ELF-1 (cell line): ENCODE measurements around the gene RIGI.
"Not testable (repeated sequence)": the region's sequence is repeated elsewhere in the genome, so short reads cannot be mapped to it uniquely, and the experiment has no call there.

Experiments used
- DNase-seq: peaks from one replicate; pipeline ENCODE4 v3.0.0-alpha.2; 2016; ENCODE audit warnings: low read depth, low spot score

RIGI gene

DNA sequence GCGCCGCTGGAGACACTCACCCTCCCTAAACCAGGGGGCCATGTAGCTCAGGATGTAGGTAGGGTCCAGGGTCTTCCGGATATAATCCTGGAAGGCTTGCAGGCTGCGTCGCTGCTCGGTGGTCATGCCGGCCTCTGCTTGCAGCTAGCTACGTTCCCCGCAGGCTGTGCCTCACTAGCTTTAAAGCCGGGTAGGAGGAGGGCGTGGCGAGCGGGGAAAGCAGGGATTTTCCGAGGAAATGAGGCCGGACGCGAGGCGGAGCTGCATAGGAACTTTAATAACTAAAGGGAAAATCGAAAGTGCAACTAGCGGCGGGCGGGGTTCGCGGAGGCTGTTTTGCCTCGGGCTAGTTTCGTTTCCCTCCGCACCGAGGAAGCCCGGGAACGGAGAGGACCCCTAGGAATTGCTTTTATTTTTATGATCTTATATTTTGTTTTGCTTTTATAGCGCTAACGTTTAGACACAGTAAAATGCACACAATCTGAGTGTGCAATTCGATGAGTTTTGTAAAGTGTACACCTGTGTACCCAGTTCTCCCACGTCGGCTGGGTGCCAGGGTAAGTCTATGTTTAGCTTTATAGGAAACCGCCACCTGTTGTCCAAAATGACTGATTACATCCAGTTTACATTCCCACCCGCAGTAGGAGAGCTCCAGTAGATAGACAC, at the start of gene RIGI:
RIGI (minus strand) TSS at position 156 of the 666 bp plus-strand sequence; CDS start at position 126, 30 bp downstream.
- peak; percentile 84 for DNase-seq

DNA sequence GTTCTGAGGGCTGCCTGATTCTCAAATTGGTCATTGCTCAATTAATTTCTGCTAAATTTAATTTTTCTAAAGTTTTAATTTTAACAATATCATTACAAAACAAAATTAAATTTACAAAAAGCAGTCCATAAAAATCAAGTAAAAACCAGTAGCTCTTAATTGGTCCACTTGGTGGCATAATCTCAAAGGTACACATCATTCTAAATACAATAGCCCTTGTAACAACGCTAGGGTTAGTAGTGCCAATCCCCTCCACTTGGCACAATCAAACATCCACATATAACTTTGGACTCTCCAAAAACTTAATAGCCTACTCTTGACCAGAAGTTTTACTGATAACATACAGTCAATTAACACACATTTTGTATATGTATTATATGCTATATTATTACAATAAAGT, 48.9 kb upstream of the RIGI start:
- no peak for DNase-seq

DNA sequence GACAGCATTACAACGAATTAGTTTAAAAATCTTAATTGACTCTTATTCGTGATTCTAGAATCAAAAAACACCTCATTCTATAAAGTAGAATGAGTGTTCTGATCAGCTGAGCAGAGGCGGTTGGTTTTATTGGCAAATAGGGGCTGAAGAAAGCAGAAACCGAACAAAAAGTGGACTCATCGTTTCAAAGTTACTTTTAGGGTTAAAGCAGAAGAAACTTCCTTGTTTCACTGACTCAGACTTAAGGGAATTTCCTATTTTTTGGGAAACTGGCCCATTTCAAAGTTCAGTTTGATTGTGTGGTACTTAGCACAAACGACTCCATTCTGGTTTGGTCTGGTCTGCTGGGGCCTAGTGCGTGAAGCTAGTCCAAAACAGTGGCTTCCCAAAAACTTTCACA, 47.8 kb upstream of the RIGI start:
- no peak for DNase-seq

DNA sequence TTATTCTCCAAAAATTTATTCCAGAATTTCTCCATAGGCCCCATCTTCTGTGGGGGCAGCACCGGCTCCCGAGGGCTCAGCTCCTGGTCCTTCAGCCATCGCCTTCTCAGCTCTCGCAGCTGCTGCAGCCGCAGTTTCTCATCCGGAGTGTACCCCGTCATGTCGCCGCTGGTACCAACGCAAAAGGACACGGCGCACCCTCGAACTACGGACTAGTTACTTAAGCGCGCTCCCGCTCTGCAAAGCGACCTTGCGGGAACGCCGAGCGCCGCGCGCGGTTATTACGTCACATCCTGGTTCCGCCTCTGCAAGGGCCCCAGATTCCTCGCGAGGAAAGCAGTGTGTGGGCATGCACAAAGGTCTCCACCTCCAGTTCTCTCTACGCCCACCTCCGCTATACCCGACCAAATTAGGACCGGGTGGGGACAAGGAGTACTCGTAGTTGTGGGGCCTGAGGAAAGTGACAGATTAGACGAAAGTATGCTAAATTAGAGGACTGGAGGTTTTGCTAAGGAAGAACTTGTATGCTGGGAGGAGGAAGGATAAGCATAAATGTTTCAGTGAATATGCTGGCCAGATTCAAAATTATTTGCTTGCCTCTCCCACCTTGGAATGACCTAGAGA, 47.0 kb upstream of the RIGI start, which contains the start of gene NDUFB6:
NDUFB6 (minus strand) TSS at position 260 of the 624 bp plus-strand sequence; CDS start at position 161, 99 bp downstream.
- DNase-seq = peak; percentile 93

DNA sequence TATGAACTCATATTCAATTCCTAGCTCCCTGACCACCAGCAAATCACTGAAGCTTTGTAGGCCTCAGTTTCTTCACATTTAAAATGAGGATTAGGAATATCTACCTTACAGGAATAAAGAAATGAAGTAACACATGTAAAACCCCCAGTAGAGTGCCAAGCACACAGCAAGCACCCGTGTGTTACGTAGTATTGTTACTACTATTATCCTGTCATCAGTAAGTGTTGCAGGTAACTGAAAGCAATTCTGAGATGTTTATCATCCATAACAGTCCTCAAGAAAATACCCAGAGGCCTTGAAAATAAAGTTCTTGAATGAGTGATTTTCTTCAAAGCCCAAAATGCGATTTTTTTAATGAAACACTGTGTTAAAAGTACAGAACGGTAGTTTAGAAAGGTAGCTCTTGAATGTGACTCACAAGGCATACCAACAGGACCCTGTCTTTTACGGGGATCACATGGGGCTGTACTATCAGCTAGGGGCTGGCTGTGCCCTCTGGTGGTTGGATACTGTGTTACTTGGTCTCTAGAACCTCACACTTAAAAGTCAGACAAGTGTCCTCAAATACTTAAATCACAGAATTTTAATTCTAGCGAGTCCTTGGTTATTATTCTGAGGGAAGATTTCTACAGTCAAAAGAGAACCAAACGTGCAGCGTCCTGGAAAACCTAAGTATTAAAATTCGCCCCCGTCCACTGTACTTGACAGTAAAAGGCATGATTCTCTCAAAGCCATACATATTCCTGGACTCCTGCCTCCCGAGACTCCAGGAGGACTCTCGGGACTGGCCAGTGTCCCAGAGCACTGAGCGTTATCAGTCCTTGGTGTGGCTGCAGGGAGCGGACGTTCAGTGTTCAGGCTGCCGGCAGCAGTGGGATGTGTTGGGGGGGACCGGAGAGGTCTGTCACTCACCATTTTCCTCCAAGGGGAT, 46.2 kb upstream of the RIGI start:
- DNase-seq = peak; percentile 79

DNA sequence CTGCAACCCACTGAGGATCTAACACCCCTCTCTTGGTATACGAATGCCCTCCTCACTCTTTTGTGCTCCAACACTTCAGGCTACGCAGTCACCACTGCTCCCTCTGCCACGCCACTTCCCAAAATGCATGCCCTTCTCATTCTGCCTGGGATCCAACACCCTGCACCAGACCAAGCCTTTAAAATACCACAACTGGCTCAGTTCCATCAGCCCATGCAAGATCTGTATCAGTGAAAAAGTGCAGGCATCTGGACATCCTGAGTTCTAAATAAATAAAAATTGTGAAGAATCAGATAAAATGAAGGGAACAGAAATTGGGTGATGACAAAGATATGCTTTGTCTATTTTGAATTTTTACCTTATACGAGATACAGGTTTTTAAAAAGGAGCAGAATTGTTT, 44.3 kb upstream of the RIGI start:
- no peak for DNase-seq

DNA sequence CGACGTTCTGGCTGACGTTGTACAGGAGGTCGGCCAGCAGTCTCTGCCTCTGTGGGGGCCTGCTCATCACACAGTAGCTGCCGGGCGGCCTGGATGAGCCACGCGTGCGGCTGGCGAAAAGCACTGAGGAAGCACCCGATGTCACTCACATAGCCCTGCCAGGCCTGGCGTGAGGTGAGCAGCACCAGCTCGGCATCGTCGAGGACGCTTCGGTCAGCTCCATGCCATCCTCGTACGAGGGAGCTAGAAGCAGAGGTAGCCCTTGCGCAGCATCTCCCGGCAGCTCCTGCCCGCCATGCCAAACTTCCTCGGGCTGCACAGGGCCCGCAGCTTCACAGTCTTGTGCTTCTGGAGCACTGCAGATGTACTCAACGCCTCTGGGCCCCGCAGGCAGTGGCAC, 40.8 kb upstream of the RIGI start:
- DNase-seq = no peak

DNA sequence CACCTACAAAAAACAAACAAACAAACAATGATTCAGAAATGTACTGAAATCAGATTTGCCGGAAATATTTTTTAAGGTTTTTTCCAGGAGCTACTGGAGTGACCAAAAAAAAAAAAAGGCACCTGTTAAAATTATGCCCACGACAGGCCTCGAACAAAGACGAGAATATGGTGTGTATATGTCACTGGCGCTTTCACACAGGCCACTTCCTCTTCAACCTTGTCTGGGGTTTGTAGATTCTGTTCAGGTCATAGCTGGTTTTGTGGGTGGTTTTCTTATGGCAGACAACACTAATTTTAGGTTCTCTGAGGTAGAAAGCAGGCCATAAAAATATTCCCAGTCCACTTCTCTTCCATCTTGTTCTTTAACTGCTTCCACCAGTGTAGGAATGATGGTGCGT, 40.0 kb upstream of the RIGI start:
- no peak for DNase-seq

DNA sequence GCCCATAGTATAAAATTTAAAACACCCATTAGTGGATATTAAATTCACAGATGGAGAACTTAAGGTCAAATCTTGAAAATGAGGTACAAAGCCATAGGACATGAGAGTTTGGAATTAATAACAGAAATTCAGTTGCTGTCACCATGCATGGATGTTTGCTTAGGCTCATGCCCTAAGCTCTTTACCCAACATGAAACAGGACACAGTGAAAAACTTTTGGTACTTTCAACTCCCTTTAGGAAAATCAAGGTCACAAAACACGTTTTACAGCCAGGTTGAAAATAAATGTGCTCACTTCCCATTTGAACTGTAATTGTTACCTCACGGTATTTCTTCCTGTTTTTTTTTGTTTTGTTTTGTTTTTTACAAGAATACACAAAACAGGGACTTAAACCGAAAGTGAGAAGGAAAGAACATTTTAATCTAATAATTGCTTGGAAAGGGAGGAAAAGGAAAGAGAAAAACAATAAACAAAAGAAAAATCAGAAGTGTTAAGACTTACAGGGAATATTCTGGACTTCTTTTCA, 32.5 kb upstream of the RIGI start:
- DNase-seq = no peak

DNA sequence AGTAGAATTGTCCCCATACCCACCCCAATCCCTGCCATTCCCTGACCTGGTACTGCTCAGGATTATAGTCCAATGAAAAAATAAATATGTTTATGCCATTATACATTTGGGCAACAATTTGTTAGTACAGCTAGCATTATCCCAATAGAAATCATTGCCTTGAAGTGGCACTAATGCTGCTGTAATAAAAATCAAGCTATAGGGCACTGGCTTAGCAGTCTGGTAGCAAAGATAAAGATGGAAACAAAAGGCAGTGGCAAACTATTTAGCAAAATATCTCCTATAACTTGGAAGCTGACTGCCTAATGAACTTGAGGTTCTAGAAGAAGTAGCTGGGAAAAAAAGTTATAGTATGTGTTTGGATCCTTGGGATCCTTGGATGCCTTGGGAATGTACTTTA, 28.6 kb upstream of the RIGI start:
- DNase-seq = no peak

DNA sequence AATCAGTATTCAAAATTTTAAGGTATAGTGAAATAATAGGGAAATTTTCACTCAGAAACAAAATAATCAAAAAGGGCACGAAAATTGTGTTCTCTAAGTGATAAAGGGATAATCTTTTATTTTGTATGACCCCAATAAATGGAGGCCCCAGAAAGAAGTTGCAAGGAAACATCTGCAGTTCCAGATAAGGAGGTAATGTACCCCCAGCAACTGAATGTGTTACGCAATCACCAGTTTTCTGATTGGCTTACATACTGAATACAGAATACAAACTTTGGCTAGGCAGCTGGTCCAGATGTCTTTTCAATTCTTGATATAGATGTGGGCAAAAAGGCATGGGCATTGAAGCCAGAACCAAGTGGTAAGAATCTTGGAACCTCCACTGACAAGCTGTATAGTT, 28.1 kb upstream of the RIGI start:
- DNase-seq = no peak

DNA sequence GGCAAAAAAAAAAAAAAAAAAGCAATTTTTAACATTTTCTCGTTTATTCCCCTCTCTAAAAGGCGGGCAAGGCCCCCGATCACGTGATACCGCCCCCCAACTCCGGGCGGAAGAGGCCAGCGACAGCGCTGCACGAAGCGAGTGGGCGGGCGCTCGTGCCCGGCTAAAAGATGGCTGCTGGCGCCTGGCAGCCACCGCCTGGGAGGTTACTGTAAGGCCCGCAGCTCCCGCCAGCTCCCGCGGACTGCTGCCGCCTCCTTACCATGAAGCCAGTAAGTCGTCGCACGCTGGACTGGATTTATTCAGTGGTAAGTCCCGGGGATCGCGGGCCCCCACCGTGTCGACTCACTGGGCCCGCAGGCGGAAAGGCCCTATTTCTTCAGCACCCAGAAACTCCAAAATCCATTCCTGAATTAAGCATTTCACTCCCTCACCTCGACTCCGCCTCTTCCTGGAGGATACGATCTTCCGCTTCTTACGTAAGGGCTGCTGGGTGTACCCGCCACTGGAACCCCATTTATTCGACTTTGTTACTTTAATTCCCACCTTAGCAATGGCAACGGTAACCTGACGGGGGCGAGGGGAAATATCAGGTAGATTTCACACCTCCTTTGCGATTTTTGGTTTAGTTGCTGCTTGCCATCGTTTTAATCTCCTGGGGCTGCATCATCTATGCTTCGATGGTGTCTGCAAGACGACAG, 26.3 kb upstream of the RIGI start, which contains the start of the genes SMIM27 and TOPORS:
SMIM27 (plus strand) TSS at position 156 of the 701 bp plus-strand sequence; CDS start at position 264, 108 bp downstream.
TOPORS (minus strand) TSS at position 415 of the 701 bp plus-strand sequence; CDS start at position 265, 150 bp downstream.
- peak; percentile 96 for DNase-seq

DNA sequence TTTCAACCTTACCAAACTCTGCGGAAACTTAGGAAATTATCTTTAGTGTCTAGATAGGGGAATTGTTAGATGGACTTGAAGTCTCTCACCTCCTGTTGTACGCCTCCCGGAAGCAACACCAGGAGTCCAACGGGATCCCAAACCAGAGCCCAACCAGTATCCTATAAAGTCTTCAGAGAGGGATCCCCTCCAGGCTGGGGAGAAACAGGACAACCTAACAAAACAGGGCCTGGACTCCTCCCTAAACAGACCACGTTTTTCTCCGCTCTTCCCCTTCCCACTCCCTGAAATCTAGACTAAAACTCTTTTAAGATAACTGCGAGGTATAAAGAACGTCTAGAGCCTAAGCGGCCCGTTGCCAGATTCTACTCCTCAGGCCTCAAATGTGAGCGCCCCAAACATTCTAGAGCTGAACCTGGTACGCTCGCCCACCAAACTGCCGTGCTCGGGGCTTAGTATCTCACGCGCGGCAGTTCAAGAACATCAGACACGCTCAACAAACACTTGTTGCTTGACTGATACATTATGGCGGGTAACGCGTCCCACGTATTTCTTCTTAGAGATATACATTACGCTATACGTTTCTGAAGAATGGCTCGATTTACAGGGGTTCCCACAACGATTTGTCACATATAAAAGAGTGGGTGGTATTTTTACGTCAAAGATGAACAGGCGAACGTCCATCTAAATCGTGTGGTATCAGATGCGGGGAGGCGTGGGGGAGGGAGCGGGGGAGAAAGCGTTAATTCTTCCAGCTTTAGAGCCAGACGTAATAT, 25.5 kb upstream of the RIGI start:
- DNase-seq = no peak

DNA sequence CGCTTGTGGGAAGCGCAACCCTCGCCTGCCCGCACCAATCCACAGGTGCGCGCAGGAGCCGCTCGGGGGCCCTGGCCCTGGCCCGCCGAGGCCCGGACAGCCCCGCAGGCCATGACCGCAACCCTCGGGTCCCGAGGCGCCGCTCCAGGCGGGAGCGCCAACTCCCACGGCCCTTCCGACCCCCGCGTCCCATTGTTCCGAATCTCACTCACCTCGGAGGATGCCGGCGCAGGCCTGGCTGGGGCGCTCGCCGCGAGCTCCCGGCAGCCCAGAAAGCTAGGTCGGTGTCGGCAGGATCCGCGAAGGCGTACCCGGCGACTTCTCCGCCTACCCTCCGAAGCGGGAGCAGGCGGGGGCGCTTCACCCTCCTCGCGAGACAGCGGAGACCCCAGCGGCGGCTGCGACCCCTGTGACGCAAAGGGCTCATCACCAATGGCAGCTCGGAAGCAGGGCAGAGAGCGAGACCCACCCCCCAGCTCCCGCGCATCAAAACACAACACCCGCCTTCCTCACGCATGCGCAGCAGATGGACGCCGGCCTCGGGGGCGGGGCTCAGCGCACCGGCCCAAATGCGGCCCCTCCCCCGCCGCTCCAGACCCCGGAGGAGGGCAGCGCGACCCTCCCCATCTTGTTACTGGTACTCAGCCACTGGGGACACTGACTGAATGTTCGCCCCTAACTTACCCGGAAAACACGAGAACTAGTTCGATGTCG, 24.7 kb upstream of the RIGI start:
- peak; percentile 99 for DNase-seq

DNA sequence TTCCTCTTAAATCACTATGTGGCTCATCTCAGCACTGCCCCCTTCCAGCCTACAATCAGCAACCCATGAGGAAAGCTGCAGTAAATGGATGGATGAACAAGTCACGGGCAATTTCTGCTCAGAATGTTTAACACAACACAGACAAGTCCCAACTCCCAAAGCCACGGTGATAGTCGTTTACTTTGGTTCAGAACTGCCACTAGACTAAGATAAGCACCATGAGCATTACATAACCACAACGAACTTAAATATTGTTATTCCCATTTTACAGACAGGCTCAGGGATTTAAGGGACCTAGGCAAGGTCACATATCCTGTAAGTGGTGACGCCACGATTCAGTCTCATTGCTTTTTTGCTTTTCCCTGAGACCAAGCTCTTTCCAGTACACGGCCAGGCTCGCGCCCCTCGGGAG, 24.2 kb upstream of the RIGI start:
- DNase-seq = no peak

DNA sequence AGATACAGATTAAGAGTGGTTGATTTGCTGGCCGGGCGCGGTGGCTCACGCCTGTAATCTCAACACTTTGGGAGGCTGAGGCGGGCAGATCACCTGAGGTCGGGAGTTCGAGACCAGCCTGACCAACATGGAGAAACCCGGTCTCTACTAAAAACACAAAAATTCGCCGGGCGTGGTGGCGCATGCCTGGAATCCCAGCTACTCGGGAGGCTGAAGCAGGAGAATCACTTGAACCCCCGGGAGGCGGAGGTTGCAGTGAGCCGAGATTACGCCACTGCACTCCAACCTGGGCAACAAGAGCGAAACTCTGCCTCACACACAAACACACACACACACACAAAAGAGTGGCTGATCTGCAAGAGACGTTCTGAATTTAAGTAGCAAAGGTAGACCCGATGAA, 22.2 kb upstream of the RIGI start:
- not testable (repeated sequence) for DNase-seq

DNA sequence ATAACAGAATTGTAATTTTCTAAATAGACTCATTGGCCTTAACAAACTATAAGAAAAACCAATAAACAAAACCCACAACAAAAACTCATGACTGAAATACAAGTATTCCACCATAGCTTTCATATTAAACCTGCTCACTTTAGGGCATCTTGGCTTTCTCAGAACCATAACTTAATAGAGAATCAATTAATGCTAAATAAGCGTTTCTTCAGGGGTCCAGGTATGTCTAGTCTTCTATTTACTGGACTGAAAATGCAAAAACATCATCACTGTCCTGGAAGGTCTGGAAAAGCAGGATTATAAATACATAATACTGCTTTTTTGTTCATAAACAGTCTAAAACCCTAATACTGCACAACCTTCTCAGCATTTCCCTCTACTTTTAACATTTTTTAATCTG, 19.9 kb upstream of the RIGI start:
- DNase-seq = no peak

DNA sequence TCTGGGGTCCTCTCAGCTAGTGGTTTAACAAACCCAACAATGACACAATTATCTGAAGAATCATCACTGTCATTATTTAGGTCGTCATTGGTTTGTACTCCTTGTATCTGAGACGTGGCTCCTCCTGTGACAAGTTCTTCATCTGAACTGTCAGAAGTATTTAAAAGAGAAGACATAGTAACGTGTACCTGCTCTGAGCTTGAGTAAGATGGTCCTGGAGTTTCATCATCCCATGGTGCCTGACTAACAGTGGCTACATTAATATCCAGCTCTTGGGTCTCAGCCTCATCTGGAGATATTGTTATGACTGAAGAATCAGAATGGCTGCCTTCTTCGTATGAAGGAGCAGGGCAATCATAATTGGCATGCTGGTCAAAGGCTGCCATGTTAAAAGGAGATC, 17.1 kb upstream of the RIGI start:
- DNase-seq = no peak

DNA sequence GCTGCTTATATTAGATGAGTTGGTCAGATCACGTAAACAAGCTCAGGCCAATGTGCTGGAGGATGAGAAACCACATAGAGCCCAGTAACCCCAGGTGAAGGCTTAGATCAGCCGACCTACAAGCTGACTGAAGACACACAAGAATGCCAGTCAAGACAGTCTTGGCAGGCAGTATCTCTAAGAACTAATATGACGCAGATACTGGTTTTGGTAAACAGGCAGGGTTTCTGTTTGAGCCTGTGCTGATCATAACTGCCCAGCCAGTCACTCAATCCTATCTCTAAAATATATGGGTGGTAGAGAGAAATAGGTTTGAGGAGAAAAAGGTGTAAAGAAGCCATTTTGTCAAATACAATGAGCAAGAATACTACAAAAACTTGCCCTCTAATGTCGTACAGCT, 7.8 kb upstream of the RIGI start:
- no peak for DNase-seq

DNA sequence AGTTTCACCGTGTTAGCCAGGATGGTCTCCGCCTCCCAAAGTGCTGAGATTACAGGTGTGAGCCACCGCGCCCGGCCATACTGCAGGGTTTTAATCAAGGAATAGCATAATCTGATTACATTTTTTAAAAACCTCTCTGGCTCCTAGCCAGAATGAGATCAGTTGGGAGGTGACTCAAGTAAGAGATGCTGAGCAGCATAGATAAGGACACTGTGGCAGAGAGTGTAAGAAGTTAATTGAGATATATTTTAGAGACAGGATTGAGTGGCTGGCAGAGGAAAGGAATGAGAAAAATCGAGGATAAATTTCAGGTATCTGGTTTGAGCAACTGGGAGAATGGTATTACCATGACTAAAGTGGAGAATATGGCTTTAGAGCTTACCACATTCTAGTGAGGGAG, 7.3 kb upstream of the RIGI start:
- no peak for DNase-seq
